K562 (cell line): ENCODE results near the gene TNFAIP8L1. TPM values are rescaled to one million over a fixed set of nuclear protein-coding genes. Genes with fewer than 3 reads are reported as not detected.

Source experiments
- CBFA2T2 ChIP-seq: fragments of 450-650 bp; conservative IDR thresholded peaks from 2 replicates; pipeline ENCODE4 v1.6.1; 2017; ENCODE audit warnings: mild to moderate bottlenecking
- CBX1 ChIP-seq: sonication (generic); IDR thresholded peaks from 2 replicates; pipeline ENCODE4 v1.6.1; 2016; ENCODE audit warnings: antibody characterized with exemption, low read depth, mild to moderate bottlenecking
- CREM ChIP-seq: IDR thresholded peaks from 2 replicates; pipeline ENCODE4 v1.6.1; 2014; ENCODE audit warnings: antibody characterized with exemption, low read depth
- CXXC5 ChIP-seq: fragments of 250-450 bp; sonication (Bioruptor Pico); IDR thresholded peaks from 2 replicates; pipeline ENCODE4 v1.8.0; 2022; ENCODE audit warnings: inconsistent platforms, mild to moderate bottlenecking, moderate library complexity
- ELF4 ChIP-seq: fragments of 450-650 bp; formaldehyde crosslinking; IDR thresholded peaks from 2 replicates; pipeline ENCODE4 v1.4.0; 2022; ENCODE audit warnings: missing genetic modification characterization
- FOXP4 ChIP-seq: sonication (generic); formaldehyde crosslinking; IDR thresholded peaks from 2 replicates; pipeline ENCODE4 v1.8.0; 2022; ENCODE audit warnings: mild to moderate bottlenecking, missing genetic modification reagents, borderline replicate concordance
- MECOM ChIP-seq: fragments of 250-450 bp; sonication (Bioruptor Pico); IDR thresholded peaks from 2 replicates; pipeline ENCODE4 v1.8.0; 2022; ENCODE audit warnings: inconsistent platforms
- NR0B1 ChIP-seq: fragments of 450-650 bp; IDR thresholded peaks from one replicate; pipeline ENCODE4 v1.6.1; 2018; ENCODE audit warnings: mild to moderate bottlenecking, moderate library complexity; ENCODE audit not compliant: partially characterized antibody
- POLR2G ChIP-seq: fragments of 200-400 bp; formaldehyde crosslinking; IDR thresholded peaks from 2 replicates; pipeline ENCODE4 v1.6.1; 2017; ENCODE audit warnings: low read depth, mild to moderate bottlenecking, antibody characterized with exemption, low read length, moderate library complexity
- ZBTB1 ChIP-seq: sonication (generic); formaldehyde crosslinking; IDR thresholded peaks from 2 replicates; pipeline ENCODE4 v1.8.1; 2023; ENCODE audit warnings: missing genetic modification reagents, low read depth, mild to moderate bottlenecking, borderline replicate concordance
- ZKSCAN8 ChIP-seq: fragments of 200-800 bp; sonication (Bioruptor generic); IDR thresholded peaks from 2 replicates; pipeline ENCODE4 v1.6.1; 2016; ENCODE audit warnings: missing genetic modification characterization, missing compliant biosample characterization
- ZNF133 ChIP-seq: fragments of 250-450 bp; sonication (Bioruptor Pico); IDR thresholded peaks from 2 replicates; pipeline ENCODE4 v1.4.0; 2020; ENCODE audit warnings: mild to moderate bottlenecking
- ZNF324 ChIP-seq: fragments of 250-450 bp; sonication (Bioruptor Pico); IDR thresholded peaks from 2 replicates; pipeline ENCODE4 v1.4.0; 2020; ENCODE audit warnings: mild to moderate bottlenecking
- polyA plus RNA-seq, 8 experiments: library from polyadenylated mRNA; depleted of rRNA in 4 of 8; stranded (reverse) in 5 of 8; unstranded in 3 of 8; fragments of >200 nt; fragmentation: Nextera tagmentation in 2 of 8; fragmentation: Illumina TruSeq in 1 of 8; extraction: Ambion mirVana in 2 of 8; extraction: Trizol in 1 of 8; gene quantifications; 2 replicates each; pipeline versions ENCODE4 v1.2.1 to v1.2.3, GENCODE V29; 2011 to 2014; ENCODE audit warnings: inconsistent platforms in 1 of 8, missing spikeins in 1 of 8
- total RNA-seq, 7 experiments: library from RNA; depleted of rRNA in 6 of 7; stranded (reverse); fragments of >200 nt in 6 of 7; fragmentation: Illumina TruSeq in 2 of 7; extraction: Trizol in 2 of 7; gene quantifications; 2 replicates each; pipeline versions ENCODE4 v1.2.1 to v1.2.3, GENCODE V29; 2011 to 2021; ENCODE audit warnings: low replicate concordance in 1 of 7
- TF ChIP-seq, protein P1 (sequence below), 2 experiments: fragments of 450-650 bp in 1 of 2; sonication (generic) in 1 of 2; formaldehyde crosslinking in 1 of 2; IDR thresholded peaks; 2 replicates each; pipeline versions ENCODE4 v1.7.1 to v1.9.0; 2016 to 2022; ENCODE audit warnings: inconsistent platforms in 1 of 2, mild to moderate bottlenecking in 1 of 2, missing genetic modification reagents in 1 of 2

TNFAIP8L1 gene
- total and polyA plus RNA-seq, 9 of the 15 experiments (the other 6 are each of a cell fraction or from before 2014, with no cell fraction given): 0.69 to 9.3 (median 4.9) TPM

DNA sequence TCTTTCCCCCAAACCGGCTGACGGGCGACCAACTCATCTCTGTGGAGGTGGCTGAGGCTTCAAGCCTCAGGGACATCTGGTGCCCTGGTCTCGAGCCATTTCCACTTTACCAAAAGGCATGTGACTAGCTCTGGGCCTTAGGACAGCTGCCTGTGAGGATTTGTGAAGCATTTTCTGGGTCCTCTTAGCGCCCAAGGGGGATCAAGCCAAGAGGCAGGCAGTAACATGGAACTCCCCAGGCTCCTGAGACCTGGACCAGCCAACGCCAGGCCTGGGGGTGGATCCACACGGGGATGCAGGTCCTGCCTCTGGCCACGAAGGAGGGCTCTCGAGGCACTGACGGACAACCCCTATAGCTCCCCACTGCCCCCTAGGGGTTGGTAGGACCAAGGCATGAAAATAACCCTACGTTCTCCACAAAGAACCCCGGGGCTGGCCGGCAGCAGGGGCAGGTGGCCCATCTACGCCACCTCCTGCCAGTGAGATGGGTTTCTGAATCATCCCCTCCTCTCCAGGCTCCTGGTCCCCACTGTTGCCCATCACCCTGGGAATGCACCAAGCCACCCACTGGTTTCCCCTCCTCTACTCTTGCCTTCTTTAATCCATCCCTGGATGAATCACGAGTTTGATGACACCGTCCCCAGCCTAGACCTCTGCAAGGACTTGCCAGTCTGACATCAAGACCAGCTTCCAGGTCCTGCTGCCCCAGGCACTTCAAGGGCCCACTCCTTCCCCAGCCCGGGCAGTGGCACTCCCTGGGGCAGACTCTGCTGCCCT lies 37.8 kb downstream of the TNFAIP8L1 start (continued):
- TF ChIP-seq FOXP4 (CRISPR knock-in tag): no peak
- peak; percentile 25; the same call in 1 of the 2 replicates for TF ChIP-seq CXXC5 (CRISPR knock-in tag)
- TF ChIP-seq ZNF324 (CRISPR knock-in tag): no peak
- TF ChIP-seq ZNF133 (CRISPR knock-in tag): no peak
- TF ChIP-seq ELF4 (CRISPR knock-in tag): no peak
- no peak for TF ChIP-seq CBFA2T2
- no peak for TF ChIP-seq ZKSCAN8 (CRISPR knock-in tag)
- TF ChIP-seq CREM: peak; percentile 41; the same call in 1 of the 2 replicates
- TF ChIP-seq MECOM (CRISPR knock-in tag): no peak
- TF ChIP-seq POLR2G: 0 out of 2 replicates have a peak, but pooled peaks have one; percentile 19
- TF ChIP-seq NR0B1: no peak
- no peak for TF ChIP-seq CBX1
- TF ChIP-seq, protein P1, sequence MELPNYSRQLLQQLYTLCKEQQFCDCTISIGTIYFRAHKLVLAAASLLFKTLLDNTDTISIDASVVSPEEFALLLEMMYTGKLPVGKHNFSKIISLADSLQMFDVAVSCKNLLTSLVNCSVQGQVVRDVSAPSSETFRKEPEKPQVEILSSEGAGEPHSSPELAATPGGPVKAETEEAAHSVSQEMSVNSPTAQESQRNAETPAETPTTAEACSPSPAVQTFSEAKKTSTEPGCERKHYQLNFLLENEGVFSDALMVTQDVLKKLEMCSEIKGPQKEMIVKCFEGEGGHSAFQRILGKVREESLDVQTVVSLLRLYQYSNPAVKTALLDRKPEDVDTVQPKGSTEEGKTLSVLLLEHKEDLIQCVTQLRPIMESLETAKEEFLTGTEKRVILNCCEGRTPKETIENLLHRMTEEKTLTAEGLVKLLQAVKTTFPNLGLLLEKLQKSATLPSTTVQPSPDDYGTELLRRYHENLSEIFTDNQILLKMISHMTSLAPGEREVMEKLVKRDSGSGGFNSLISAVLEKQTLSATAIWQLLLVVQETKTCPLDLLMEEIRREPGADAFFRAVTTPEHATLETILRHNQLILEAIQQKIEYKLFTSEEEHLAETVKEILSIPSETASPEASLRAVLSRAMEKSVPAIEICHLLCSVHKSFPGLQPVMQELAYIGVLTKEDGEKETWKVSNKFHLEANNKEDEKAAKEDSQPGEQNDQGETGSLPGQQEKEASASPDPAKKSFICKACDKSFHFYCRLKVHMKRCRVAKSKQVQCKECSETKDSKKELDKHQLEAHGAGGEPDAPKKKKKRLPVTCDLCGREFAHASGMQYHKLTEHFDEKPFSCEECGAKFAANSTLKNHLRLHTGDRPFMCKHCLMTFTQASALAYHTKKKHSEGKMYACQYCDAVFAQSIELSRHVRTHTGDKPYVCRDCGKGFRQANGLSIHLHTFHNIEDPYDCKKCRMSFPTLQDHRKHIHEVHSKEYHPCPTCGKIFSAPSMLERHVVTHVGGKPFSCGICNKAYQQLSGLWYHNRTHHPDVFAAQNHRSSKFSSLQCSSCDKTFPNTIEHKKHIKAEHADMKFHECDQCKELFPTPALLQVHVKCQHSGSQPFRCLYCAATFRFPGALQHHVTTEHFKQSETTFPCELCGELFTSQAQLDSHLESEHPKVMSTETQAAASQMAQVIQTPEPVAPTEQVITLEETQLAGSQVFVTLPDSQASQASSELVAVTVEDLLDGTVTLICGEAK (IDR thresholded peaks at IDR 0.05): no peak
- TF ChIP-seq, protein P1 (CRISPR knock-in tag; IDR thresholded peaks at IDR 0.05): no peak
- no peak for TF ChIP-seq ZBTB1 (CRISPR knock-in tag)
